PC-9 (cell line): ENCODE measurements around the gene GFRA3. TPM values are rescaled to one million over a fixed set of nuclear protein-coding genes. Genes with fewer than 3 reads are reported as not detected.
A peak's percentile ranks its signal among the peaks of the same experiment; 100 is the strongest.

Experiments used
- BruUV-seq: library from RNA; stranded (reverse); fragments of 400-500 nt; replicated peaks from 2 replicates; lab custom pipeline; 2021; lab: Mats Ljungman, UMichigan
- CTCF ChIA-PET: fragments of 300-600 bp; sonication (Branson Sonifier 250); formaldehyde crosslinking; loops from one replicate; lab custom pipeline; 2022; ENCODE audit warnings: antibody characterized with exemption; lab: Charles Lee
- POLR2A ChIA-PET: fragments of 300-600 bp; sonication (Branson Sonifier 250); formaldehyde crosslinking; loops from one replicate; lab custom pipeline; 2022; ENCODE audit warnings: antibody characterized with exemption; ENCODE audit not compliant: unreplicated experiment; lab: Charles Lee
- DNase-seq, 2 experiments: peaks; one replicate each; pipeline versions ENCODE4 v3.0.0 to v3.0.0-alpha.2; 2015 to 2022; ENCODE audit warnings: mixed read lengths in 1 of 2
- H2AFZ ChIP-seq: fragments of 200-600 bp; sonication (generic); 2 replicates; pipeline ENCODE4 v1.8.1; 2017; ENCODE audit warnings: antibody characterized with exemption
- H3F3A ChIP-seq: fragments of 200-600 bp; sonication (generic); 2 replicates; pipeline ENCODE4 v1.8.1; 2017; ENCODE audit warnings: antibody characterized with exemption, mild to moderate bottlenecking, low read depth; ENCODE audit not compliant: insufficient read depth
- H3K27ac ChIP-seq: fragments of 200-600 bp; sonication (generic); 2 replicates; pipeline ENCODE4 v1.6.1; 2016; ENCODE audit warnings: mixed run types
- H3K27me3 ChIP-seq: fragments of 200-600 bp; sonication (generic); 2 replicates; pipeline ENCODE4 v1.6.1; 2016; ENCODE audit warnings: low read depth, mixed run types; ENCODE audit not compliant: insufficient read depth
- H3K36me3 ChIP-seq: fragments of 200-600 bp; sonication (generic); 2 replicates; pipeline ENCODE4 v1.6.1; 2016; ENCODE audit warnings: low read depth, mixed run types
- H3K4me1 ChIP-seq: fragments of 200-600 bp; sonication (generic); replicated peaks from 2 replicates; pipeline ENCODE4 v1.6.1; 2016; ENCODE audit warnings: mixed run types; ENCODE audit not compliant: insufficient read depth
- H3K4me2 ChIP-seq: fragments of 200-600 bp; sonication (generic); 2 replicates; pipeline ENCODE4 v1.6.1; 2017; ENCODE audit warnings: mixed run types
- H3K4me3 ChIP-seq: fragments of 200-600 bp; sonication (generic); 2 replicates; pipeline ENCODE4 v1.6.1; 2016; ENCODE audit warnings: mixed run types
- H3K79me2 ChIP-seq: fragments of 200-600 bp; sonication (generic); 2 replicates; pipeline ENCODE4 v1.6.1; 2017; ENCODE audit warnings: low read depth, mixed run types
- H3K9me2 ChIP-seq: fragments of 200-600 bp; sonication (generic); 2 replicates; pipeline ENCODE4 v1.8.1; 2017; ENCODE audit warnings: mild to moderate bottlenecking; ENCODE audit not compliant: insufficient read depth
- H3K9me3 ChIP-seq: fragments of 200-600 bp; sonication (generic); 2 replicates; pipeline ENCODE4 v1.8.1; 2016; ENCODE audit warnings: low read depth; ENCODE audit not compliant: insufficient read depth
- H4K20me1 ChIP-seq: fragments of 200-600 bp; sonication (generic); 2 replicates; pipeline ENCODE4 v1.8.1; 2017; ENCODE audit not compliant: insufficient read depth
- EZH2 ChIP-seq: fragments of 200-600 bp; sonication (generic); IDR thresholded peaks from 2 replicates; pipeline ENCODE4 v1.8.0; 2017; ENCODE audit warnings: antibody characterized with exemption, low read depth
- intact Hi-C: fragments of 100-400 bp; cut with micrococcal nuclease; formaldehyde crosslinking; loops from one replicate; pipeline ENCODE4 v1.10.0; 2022; ENCODE audit not compliant: unreplicated experiment
- total RNA-seq: library from RNA; stranded (reverse); gene quantifications from 2 replicates; pipeline ENCODE4 v1.2.3, GENCODE V29; 2021
- TF ChIP-seq, protein P1 (sequence below): fragments of 200-600 bp; sonication (generic); conservative IDR thresholded peaks from 2 replicates; pipeline ENCODE4 v1.6.1; 2017; ENCODE audit warnings: mixed run types, antibody characterized with exemption, mild to moderate bottlenecking, moderate library complexity

GFRA3 gene
- total RNA-seq, 1 experiment from 2014 or later: 0.68 TPM

DNA sequence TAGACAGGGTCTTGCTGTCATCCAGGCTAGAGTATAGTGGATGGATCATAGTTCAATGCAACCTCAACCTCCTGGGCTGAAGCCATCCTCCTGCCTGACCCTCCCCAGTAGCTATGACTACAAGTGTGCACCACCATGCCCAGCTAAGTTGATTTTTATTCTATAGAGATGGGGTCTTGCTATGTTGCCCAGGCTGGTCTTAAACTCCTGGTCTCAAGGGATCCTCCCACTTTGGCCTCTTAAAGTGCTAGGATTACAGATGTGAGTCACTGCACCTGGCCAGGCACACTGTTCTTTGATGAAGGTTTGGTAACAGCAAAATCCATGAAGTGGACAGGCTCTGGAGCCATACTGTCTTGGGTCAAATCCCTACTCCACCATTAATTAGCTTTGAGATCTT, 6.5 kb upstream of the GFRA3 start:
- Histone ChIP-seq H3F3A (no peaks in the 10 kb centered on the region), H3K27me3 (no peaks in the 10 kb centered on the region), H3K27ac (no peak overlapping the region), H3K4me2 (no peak overlapping the region), H3K4me3 (no peak overlapping the region), H4K20me1 (no peaks in the 10 kb centered on the region), H2AFZ (no peak overlapping the region), H3K9me2 (no peaks in the 10 kb centered on the region), H3K9me3 (no peaks in the 10 kb centered on the region), H3K36me3 (peaks cover 8% of the 10 kb centered on the region; the same call in 1 of the 2 replicates), H3K4me1 (no peaks in the 10 kb centered on the region), H3K79me2 (no peaks in the 10 kb centered on the region)
- TSS peak; percentile 17 for BruUV-seq
- intact Hi-C loops: no loop called here
- ChIA-PET POLR2A (no interaction called here), CTCF (no interaction called here)
- DNase-seq: no peak
- TF ChIP-seq EZH2: no peak
- TF ChIP-seq, protein P1, sequence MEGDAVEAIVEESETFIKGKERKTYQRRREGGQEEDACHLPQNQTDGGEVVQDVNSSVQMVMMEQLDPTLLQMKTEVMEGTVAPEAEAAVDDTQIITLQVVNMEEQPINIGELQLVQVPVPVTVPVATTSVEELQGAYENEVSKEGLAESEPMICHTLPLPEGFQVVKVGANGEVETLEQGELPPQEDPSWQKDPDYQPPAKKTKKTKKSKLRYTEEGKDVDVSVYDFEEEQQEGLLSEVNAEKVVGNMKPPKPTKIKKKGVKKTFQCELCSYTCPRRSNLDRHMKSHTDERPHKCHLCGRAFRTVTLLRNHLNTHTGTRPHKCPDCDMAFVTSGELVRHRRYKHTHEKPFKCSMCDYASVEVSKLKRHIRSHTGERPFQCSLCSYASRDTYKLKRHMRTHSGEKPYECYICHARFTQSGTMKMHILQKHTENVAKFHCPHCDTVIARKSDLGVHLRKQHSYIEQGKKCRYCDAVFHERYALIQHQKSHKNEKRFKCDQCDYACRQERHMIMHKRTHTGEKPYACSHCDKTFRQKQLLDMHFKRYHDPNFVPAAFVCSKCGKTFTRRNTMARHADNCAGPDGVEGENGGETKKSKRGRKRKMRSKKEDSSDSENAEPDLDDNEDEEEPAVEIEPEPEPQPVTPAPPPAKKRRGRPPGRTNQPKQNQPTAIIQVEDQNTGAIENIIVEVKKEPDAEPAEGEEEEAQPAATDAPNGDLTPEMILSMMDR: no peak

DNA sequence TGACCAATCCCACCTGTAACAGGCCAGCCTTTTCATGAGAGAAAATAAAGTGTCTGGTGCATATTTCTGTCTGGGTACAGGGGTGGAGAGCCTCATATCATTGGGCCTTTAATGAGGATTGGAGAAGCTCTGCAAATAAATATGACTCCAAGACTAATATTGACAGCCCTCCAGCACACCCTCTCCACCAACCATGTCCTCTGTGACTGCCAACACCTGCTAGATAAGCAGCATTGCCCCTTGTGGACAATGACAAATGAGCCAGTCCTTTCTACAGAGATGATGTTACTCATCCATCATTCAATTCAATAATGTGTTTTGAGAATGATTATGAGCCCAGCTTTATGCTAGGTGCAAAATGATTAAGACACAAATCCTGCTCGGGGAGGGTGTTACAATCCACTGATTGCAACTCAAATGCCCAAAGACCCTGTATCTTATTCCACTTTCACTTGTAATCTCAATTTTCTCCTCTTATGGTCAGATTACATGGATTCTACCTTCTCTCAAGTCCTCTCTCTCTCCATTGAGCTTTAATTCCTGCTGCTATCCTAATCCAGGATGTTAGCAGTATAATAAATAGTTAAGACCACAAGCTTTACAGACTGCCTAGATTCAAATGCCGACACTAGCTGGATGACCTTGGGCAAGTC, 2.1 kb upstream of the GFRA3 start:
- no peak overlapping the region for H2AFZ ChIP-seq
- no peak overlapping the region for H3K4me3 ChIP-seq
- H3F3A ChIP-seq: no peaks in the 10 kb centered on the region
- ChIA-PET CTCF (no interaction called here), POLR2A (no interaction called here)
- TF ChIP-seq EZH2: no peak
- TF ChIP-seq, protein P1: no peak
- H3K36me3 ChIP-seq: no peaks in the 10 kb centered on the region
- H4K20me1 ChIP-seq: no peaks in the 10 kb centered on the region
- no peaks in the 10 kb centered on the region for H3K4me1 ChIP-seq
- no peak overlapping the region for H3K27ac ChIP-seq
- no peaks in the 10 kb centered on the region for H3K79me2 ChIP-seq
- H3K9me3 ChIP-seq: no peaks in the 10 kb centered on the region
- no TSS peak for BruUV-seq
- no peak overlapping the region for H3K4me2 ChIP-seq
- H3K9me2 ChIP-seq: no peaks in the 10 kb centered on the region
- no peaks in the 10 kb centered on the region for H3K27me3 ChIP-seq
- intact Hi-C loops: no loop called here
- no peak for DNase-seq

DNA sequence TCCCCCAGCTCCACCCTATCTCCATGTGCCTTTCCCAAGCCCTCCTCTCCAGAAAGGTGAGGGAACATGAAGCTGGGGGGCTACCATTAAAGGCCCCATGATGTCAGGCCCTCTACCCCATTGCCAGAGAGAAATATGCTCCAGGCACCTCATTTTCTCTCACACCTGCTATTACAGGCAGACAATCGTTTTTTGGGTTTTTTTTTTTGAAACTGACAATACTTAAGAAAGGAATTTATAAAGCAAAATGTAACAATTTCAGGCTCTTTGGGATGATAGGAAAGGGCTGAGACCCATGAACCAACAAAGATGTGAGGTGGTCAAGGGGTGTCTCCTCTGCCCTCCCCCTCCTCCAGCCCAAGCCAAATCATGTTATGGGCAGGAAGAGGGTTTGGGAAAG, 1.5 kb upstream of the GFRA3 start:
- H3K4me3 ChIP-seq: no peak overlapping the region
- intact Hi-C loops: no loop called here
- ChIA-PET CTCF (no interaction called here), POLR2A (no interaction called here)
- H3K36me3 ChIP-seq: no peaks in the 10 kb centered on the region
- H3K9me3 ChIP-seq: no peaks in the 10 kb centered on the region
- H2AFZ ChIP-seq: no peak overlapping the region
- no peaks in the 10 kb centered on the region for H3K9me2 ChIP-seq
- no peak overlapping the region for H3K4me2 ChIP-seq
- H3K27me3 ChIP-seq: no peaks in the 10 kb centered on the region
- no peaks in the 10 kb centered on the region for H3K79me2 ChIP-seq
- TF ChIP-seq EZH2: no peak
- TF ChIP-seq, protein P1: no peak
- H3K4me1 ChIP-seq: no peaks in the 10 kb centered on the region
- H3K27ac ChIP-seq: no peak overlapping the region
- H3F3A ChIP-seq: no peaks in the 10 kb centered on the region
- no peaks in the 10 kb centered on the region for H4K20me1 ChIP-seq
- no peak for DNase-seq
- no TSS peak for BruUV-seq
